GM19372 (cell line): ENCODE results near the gene GCC2.
A peak's percentile ranks its signal among the peaks of the same experiment; 100 is the strongest.
"Not testable (repeated sequence)": the region's sequence is repeated elsewhere in the genome, so short reads cannot be mapped to it uniquely, and the experiment has no call there.

Experiments
- ATAC-seq: cut with Tn5 transposase; IDR thresholded peaks from one replicate; pipeline ENCODE4 v1.9.1; 2021; ENCODE audit warnings: mild to moderate bottlenecking, low read depth, moderate library complexity; ENCODE audit not compliant: unreplicated experiment

Gene GCC2

GRCh38 chr2:108448678-108449409 is at the start of gene GCC2:
Gene GCC2 (plus strand): TSS chr2:108449206. CDS start chr2:108449275, 69 bp downstream.
- peak; percentile 99 for ATAC-seq

GRCh38 chr2:108399479-108399878 is 49.5 kb upstream of the GCC2 start:
- ATAC-seq, result no peak

GRCh38 chr2:108401800-108402199 is 47.2 kb upstream of the GCC2 start:
- no peak for ATAC-seq

GRCh38 chr2:108403494-108403893 is 45.5 kb upstream of the GCC2 start:
- ATAC-seq, result no peak

- ATAC-seq, result no peak
These were observed 44.1 kb upstream of the GCC2 start for GRCh38 chr2:108404784-108405397.

- no peak for ATAC-seq
These were observed 40.9 kb upstream of the GCC2 start for GRCh38 chr2:108407864-108408729.

GRCh38 chr2:108409768-108410167 is 39.2 kb upstream of the GCC2 start:
- no peak for ATAC-seq

GRCh38 chr2:108412995-108413710 is 35.9 kb upstream of the GCC2 start:
- no peak for ATAC-seq

- no peak for ATAC-seq
These were observed 35.3 kb upstream of the GCC2 start for GRCh38 chr2:108413711-108414095.

- ATAC-seq, result no peak
These were observed 34.6 kb upstream of the GCC2 start for GRCh38 chr2:108414256-108414876.

GRCh38 chr2:108414945-108415344 is 34.1 kb upstream of the GCC2 start:
- no peak for ATAC-seq

GRCh38 chr2:108417254-108417653 is 31.8 kb upstream of the GCC2 start:
- ATAC-seq, result no peak

GRCh38 chr2:108418416-108418815 is 30.6 kb upstream of the GCC2 start:
- no peak for ATAC-seq

- ATAC-seq, result no peak
These were observed 25.9 kb upstream of the GCC2 start for GRCh38 chr2:108423067-108423466.

GRCh38 chr2:108423502-108424251 is 25.3 kb upstream of the GCC2 start:
- ATAC-seq, result no peak

GRCh38 chr2:108428286-108429009 is 20.6 kb upstream of the GCC2 start:
- no peak for ATAC-seq

- ATAC-seq, result not testable (repeated sequence)
These were observed 13.4 kb upstream of the GCC2 start for GRCh38 chr2:108435578-108435977.

- no peak for ATAC-seq
These were observed 12.0 kb upstream of the GCC2 start for GRCh38 chr2:108436976-108437375.

GRCh38 chr2:108441712-108442111 is 7.3 kb upstream of the GCC2 start:
- no peak for ATAC-seq
